ENCODE data around the gene ABCA12. TPM values are rescaled to one million over a fixed set of nuclear protein-coding genes. Genes with fewer than 3 reads are reported as not detected.

Gene ABCA12
- polyA plus RNA-seq, 4 donors = 0.19 to 0.25 (median 0.23) TPM

GRCh38 chr2:215055891-215056290 lies 82.5 kb downstream of the ABCA12 start:
- DNase-seq (ENCODE audit: low read depth in 4 of 4, low spot score in 3 of 4) = no peak

- DNase-seq (ENCODE audit: low read depth in 4 of 4, low spot score in 3 of 4) = no peak
Observed at GRCh38 chr2:215052810-215053209, 85.6 kb downstream of the ABCA12 start.

GRCh38 chr2:215052404-215052803 lies 86.0 kb downstream of the ABCA12 start:
- no peak for DNase-seq (ENCODE audit: low read depth in 4 of 4, low spot score in 3 of 4)

- DNase-seq (ENCODE audit: low read depth in 4 of 4, low spot score in 3 of 4) = no peak
Observed at GRCh38 chr2:215049341-215049740, 89.1 kb downstream of the ABCA12 start.

GRCh38 chr2:215038421-215038820 lies 100.0 kb downstream of the ABCA12 start:
- peak in 1 of 4 donors; percentile 24 for DNase-seq (ENCODE audit: low read depth in 4 of 4, low spot score in 3 of 4)

GRCh38 chr2:215036314-215036713 lies 102.1 kb downstream of the ABCA12 start:
- DNase-seq (ENCODE audit: low read depth in 4 of 4, low spot score in 3 of 4) = no peak

- DNase-seq (ENCODE audit: low read depth in 4 of 4, low spot score in 3 of 4) = no peak
Observed at GRCh38 chr2:215034154-215034553, 104.3 kb downstream of the ABCA12 start.

- DNase-seq (ENCODE audit: low read depth in 4 of 4, low spot score in 3 of 4) = no peak
Observed at GRCh38 chr2:215032153-215032552, 106.3 kb downstream of the ABCA12 start.

GRCh38 chr2:215031321-215031720 lies 107.1 kb downstream of the ABCA12 start:
- no peak for DNase-seq (ENCODE audit: low read depth in 4 of 4, low spot score in 3 of 4)

- DNase-seq (ENCODE audit: low read depth in 4 of 4, low spot score in 3 of 4) = no peak
Observed at GRCh38 chr2:215029936-215030335, 108.5 kb downstream of the ABCA12 start.

- no peak for DNase-seq (ENCODE audit: low read depth in 4 of 4, low spot score in 3 of 4)
Observed at GRCh38 chr2:215028231-215028630, 110.2 kb downstream of the ABCA12 start.

- no peak for DNase-seq (ENCODE audit: low read depth in 4 of 4, low spot score in 3 of 4)
Observed at GRCh38 chr2:215027779-215028178, 110.6 kb downstream of the ABCA12 start.

GRCh38 chr2:215022910-215023309 lies 115.5 kb downstream of the ABCA12 start:
- no peak for DNase-seq (ENCODE audit: low read depth in 4 of 4, low spot score in 3 of 4)

GRCh38 chr2:215022418-215022817 lies 116.0 kb downstream of the ABCA12 start:
- no peak for DNase-seq (ENCODE audit: low read depth in 4 of 4, low spot score in 3 of 4)

GRCh38 chr2:215020283-215020682 lies 118.1 kb downstream of the ABCA12 start:
- no peak for DNase-seq (ENCODE audit: low read depth in 4 of 4, low spot score in 3 of 4)

GRCh38 chr2:215019521-215020145 lies 118.8 kb downstream of the ABCA12 start:
- DNase-seq (ENCODE audit: low read depth in 4 of 4, low spot score in 3 of 4) = no peak

GRCh38 chr2:215019085-215019484 lies 119.3 kb downstream of the ABCA12 start:
- DNase-seq (ENCODE audit: low read depth in 4 of 4, low spot score in 3 of 4) = no peak

GRCh38 chr2:215015421-215015820 lies 123.0 kb downstream of the ABCA12 start:
- DNase-seq (ENCODE audit: low read depth in 4 of 4, low spot score in 3 of 4) = no peak

- DNase-seq (ENCODE audit: low read depth in 4 of 4, low spot score in 3 of 4) = no peak
Observed at GRCh38 chr2:215010390-215010789, 128.0 kb downstream of the ABCA12 start.

- DNase-seq (ENCODE audit: low read depth in 4 of 4, low spot score in 3 of 4) = no peak
Observed at GRCh38 chr2:215003001-215003400, 135.4 kb downstream of the ABCA12 start.

- DNase-seq (ENCODE audit: low read depth in 4 of 4, low spot score in 3 of 4) = peak in 3 of 4 donors; percentile 33 to 45 (median 39)
Observed at GRCh38 chr2:215002500-215002899, 135.9 kb downstream of the ABCA12 start.

- DNase-seq (ENCODE audit: low read depth in 4 of 4, low spot score in 3 of 4) = no peak
Observed at GRCh38 chr2:215000721-215001120, 137.7 kb downstream of the ABCA12 start.

Measured in right renal pelvis (tissue), 4 donors.